ENCODE measurements around the gene SRGAP1. TPM values are rescaled to one million over a fixed set of nuclear protein-coding genes. Genes with fewer than 3 reads are reported as not detected.
"Not testable (repeated sequence)": the region's sequence is repeated elsewhere in the genome, so short reads cannot be mapped to it uniquely, and the experiment has no call there.

SRGAP1 gene
- total RNA-seq, 1 donor from 2014 or later = 5.7 TPM

DNA sequence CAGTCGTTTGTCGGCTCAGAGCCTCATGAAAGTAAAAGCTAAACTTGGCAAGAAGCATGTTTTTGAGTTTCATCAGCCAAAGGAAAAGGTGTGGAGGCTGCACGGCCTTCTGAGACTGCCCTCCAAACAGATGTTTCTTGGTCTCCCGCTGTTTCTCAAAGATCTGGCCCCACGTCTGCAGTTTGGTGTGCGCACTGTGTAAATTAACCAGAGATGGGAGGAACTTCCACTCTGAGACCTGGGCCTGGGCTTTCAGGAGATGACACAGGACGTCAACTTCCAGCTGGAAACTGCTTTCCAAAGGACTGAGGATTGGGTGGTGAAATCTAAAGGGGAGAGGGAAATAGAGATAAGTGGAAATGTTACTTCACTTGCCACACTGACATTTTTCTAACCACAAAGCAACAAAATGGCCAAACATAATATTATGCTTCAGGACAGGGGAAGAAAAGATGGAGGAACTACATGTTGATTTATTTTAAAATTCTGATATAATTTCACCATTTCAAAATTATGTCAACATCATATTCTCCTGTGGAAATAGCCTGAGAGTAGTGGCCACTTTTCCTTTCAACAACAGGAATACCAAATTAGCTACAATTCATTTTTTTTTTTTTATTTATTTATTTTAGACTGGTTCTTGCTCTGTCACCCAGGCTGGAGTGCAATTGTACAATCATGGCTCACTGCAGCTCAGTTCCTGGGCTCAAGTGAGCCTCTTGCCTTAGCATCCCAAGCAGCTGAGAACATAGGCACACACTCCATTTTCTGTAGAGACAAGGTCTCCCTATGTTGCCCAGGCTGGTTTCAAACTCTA lies 350.0 kb downstream of the SRGAP1 start:
- Histone ChIP-seq H3K36me3 (ENCODE audit: control insufficient read depth in 3 of 3, insufficient read depth in 3 of 3, low read length in 3 of 3) (peaks cover 6 to 14% (median 13%) of the 10 kb centered on the region in 3 donors), H3K27ac (ENCODE audit: low read depth, low read length) (no peak overlapping the region), H3K4me3 (ENCODE audit: low read length in 3 of 3) (no peak overlapping the region), H3K4me1 (ENCODE audit: control insufficient read depth in 3 of 3, insufficient read depth in 3 of 3, low read length in 3 of 3) (no peaks in the 10 kb centered on the region), H3K9ac (ENCODE audit: low read depth in 1 of 3, low read length in 3 of 3) (no peak overlapping the region), H3K9me3 (ENCODE audit: control insufficient read depth in 3 of 3, low read length in 3 of 3) (no peaks in the 10 kb centered on the region), H3K27me3 (ENCODE audit: control insufficient read depth in 3 of 3, insufficient read depth in 3 of 3, low read length in 3 of 3) (no peaks in the 10 kb centered on the region)

DNA sequence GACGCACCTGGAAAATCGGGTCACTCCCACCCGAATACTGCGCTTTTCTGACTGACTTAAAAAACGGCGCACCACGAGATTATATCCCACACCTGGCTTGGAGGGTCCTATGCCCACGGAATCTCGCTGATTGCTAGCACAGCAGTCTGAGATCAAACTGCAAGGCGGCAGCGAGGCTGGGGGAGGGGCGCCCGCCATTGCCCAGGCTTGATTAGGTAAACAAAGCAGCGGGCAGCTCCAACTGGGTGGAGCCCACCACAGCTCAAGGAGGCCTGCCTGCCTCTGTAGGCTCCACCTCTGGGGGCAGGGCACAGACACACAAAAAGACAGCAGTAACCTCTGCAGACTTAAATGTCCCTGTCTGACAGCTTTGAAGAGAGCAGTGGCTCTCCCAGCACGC lies 351.3 kb downstream of the SRGAP1 start:
- not testable (repeated sequence) for H3K9me3 ChIP-seq (ENCODE audit: control insufficient read depth in 3 of 3, low read length in 3 of 3); H3K27ac ChIP-seq (ENCODE audit: low read depth, low read length); H3K4me3 ChIP-seq (ENCODE audit: low read length in 3 of 3); H3K9ac ChIP-seq (ENCODE audit: low read depth in 1 of 3, low read length in 3 of 3); H3K4me1 ChIP-seq (ENCODE audit: control insufficient read depth in 3 of 3, insufficient read depth in 3 of 3, low read length in 3 of 3); H3K27me3 ChIP-seq (ENCODE audit: control insufficient read depth in 3 of 3, insufficient read depth in 3 of 3, low read length in 3 of 3)
- peaks cover 6 to 14% (median 13%) of the 10 kb centered on the region in 3 donors for H3K36me3 ChIP-seq (ENCODE audit: control insufficient read depth in 3 of 3, insufficient read depth in 3 of 3, low read length in 3 of 3)

DNA sequence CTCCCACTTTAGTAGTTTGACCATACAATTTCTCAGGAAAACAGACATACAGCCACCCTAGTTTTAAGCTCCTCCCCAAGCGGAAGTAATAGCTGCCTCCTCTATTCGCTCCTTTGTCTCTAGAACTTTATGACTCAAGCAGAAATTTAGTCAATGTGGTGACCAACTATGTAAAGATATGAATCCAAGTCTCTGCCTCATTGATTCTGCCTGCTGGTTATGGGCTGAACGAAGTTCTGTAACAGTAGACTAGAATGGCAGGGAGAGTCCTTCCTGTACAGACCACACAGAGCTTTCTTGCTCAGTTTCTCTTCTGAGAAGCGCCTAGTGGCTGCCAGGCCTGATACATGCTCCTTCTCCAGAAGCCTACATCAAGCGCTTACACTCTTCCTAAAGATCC lies 358.5 kb downstream of the SRGAP1 start:
- H3K36me3 ChIP-seq (ENCODE audit: control insufficient read depth in 3 of 3, insufficient read depth in 3 of 3, low read length in 3 of 3) = peaks cover 0 to 8% (median 2%) of the 10 kb centered on the region in 3 donors
- H3K4me1 ChIP-seq (ENCODE audit: control insufficient read depth in 3 of 3, insufficient read depth in 3 of 3, low read length in 3 of 3) = no peaks in the 10 kb centered on the region
- no peak overlapping the region for H3K4me3 ChIP-seq (ENCODE audit: low read length in 3 of 3)
- H3K27ac ChIP-seq (ENCODE audit: low read depth, low read length) = no peak overlapping the region
- H3K9me3 ChIP-seq (ENCODE audit: control insufficient read depth in 3 of 3, low read length in 3 of 3) = no peaks in the 10 kb centered on the region
- H3K27me3 ChIP-seq (ENCODE audit: control insufficient read depth in 3 of 3, insufficient read depth in 3 of 3, low read length in 3 of 3) = no peaks in the 10 kb centered on the region
- no peak overlapping the region for H3K9ac ChIP-seq (ENCODE audit: low read depth in 1 of 3, low read length in 3 of 3)

DNA sequence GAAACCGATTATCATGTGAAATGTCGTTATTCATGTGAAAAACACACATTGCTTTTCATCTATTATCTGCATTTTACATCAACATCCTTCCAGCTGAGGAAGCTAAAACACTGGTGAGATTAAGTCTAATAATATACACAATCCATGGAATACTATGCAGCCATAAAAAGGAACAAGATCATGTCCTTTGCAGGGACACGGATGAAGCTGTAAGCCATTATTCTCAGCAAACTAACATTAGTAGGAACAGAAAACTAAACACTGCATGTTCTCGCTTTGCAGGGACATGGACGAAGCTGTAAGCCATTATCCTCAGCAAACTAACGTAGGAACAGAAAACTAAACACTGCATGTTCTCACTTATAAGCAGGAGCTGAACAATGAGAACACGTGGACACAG lies 359.3 kb downstream of the SRGAP1 start:
- H3K27me3 ChIP-seq (ENCODE audit: control insufficient read depth in 3 of 3, insufficient read depth in 3 of 3, low read length in 3 of 3) = no peaks in the 10 kb centered on the region
- no peaks in the 10 kb centered on the region for H3K4me1 ChIP-seq (ENCODE audit: control insufficient read depth in 3 of 3, insufficient read depth in 3 of 3, low read length in 3 of 3)
- H3K36me3 ChIP-seq (ENCODE audit: control insufficient read depth in 3 of 3, insufficient read depth in 3 of 3, low read length in 3 of 3) = peaks cover 0 to 8% (median 2%) of the 10 kb centered on the region in 3 donors
- no peak overlapping the region for H3K4me3 ChIP-seq (ENCODE audit: low read length in 3 of 3)
- no peak overlapping the region for H3K27ac ChIP-seq (ENCODE audit: low read depth, low read length)
- H3K9me3 ChIP-seq (ENCODE audit: control insufficient read depth in 3 of 3, low read length in 3 of 3) = no peaks in the 10 kb centered on the region
- H3K9ac ChIP-seq (ENCODE audit: low read depth in 1 of 3, low read length in 3 of 3) = no peak overlapping the region

DNA sequence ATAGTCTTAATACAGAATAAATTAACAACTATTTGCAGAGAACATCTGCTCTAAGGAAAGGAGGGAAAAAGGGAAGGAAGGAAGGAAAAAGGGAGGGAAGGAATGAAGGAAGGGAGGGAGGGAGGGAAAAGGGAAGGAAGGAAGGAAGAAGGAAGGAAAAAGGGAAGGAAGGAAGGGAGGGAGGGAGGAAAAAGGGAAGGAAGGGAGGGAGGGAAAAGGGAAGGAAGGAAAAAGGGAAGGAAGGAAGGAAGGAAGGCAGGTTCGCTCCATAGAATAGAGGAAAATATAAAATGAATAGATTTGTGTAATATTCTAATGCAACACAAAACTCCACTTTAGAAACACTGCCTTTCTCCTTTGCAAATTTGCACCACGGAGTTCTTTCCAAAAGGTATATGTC lies 361.0 kb downstream of the SRGAP1 start:
- Histone ChIP-seq H3K9me3 (ENCODE audit: control insufficient read depth in 3 of 3, low read length in 3 of 3) (no peaks in the 10 kb centered on the region), H3K4me1 (ENCODE audit: control insufficient read depth in 3 of 3, insufficient read depth in 3 of 3, low read length in 3 of 3) (no peaks in the 10 kb centered on the region), H3K36me3 (ENCODE audit: control insufficient read depth in 3 of 3, insufficient read depth in 3 of 3, low read length in 3 of 3) (peaks cover 0 to 13% (median 2%) of the 10 kb centered on the region in 3 donors), H3K9ac (ENCODE audit: low read depth in 1 of 3, low read length in 3 of 3) (no peak overlapping the region), H3K27me3 (ENCODE audit: control insufficient read depth in 3 of 3, insufficient read depth in 3 of 3, low read length in 3 of 3) (no peaks in the 10 kb centered on the region), H3K4me3 (ENCODE audit: low read length in 3 of 3) (no peak overlapping the region), H3K27ac (ENCODE audit: low read depth, low read length) (no peak overlapping the region)

DNA sequence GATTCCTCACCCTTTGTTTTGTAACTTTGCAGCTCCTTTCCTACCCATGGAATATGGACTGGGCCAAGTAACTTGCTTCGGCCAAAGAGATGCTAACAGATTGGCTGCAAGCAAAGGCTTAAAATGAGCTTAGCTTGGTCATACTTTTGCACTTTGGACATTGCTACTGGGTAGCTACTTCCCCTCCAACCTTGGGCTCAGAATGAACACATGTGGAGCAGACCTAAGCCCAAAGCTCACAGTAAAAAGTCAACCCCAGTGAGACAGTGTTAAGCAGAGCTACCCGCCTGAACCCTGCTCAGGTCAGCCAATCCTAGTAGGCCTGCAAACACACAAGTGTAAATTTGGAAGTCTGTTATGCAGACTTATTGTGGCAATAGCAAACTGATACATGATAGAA lies 363.0 kb downstream of the SRGAP1 start:
- no peak overlapping the region for H3K9ac ChIP-seq (ENCODE audit: low read depth in 1 of 3, low read length in 3 of 3)
- H3K4me3 ChIP-seq (ENCODE audit: low read length in 3 of 3) = no peak overlapping the region
- no peak overlapping the region for H3K27ac ChIP-seq (ENCODE audit: low read depth, low read length)
- H3K4me1 ChIP-seq (ENCODE audit: control insufficient read depth in 3 of 3, insufficient read depth in 3 of 3, low read length in 3 of 3) = no peaks in the 10 kb centered on the region
- peaks cover 2 to 15% (median 2%) of the 10 kb centered on the region in 3 donors for H3K36me3 ChIP-seq (ENCODE audit: control insufficient read depth in 3 of 3, insufficient read depth in 3 of 3, low read length in 3 of 3)
- no peaks in the 10 kb centered on the region for H3K27me3 ChIP-seq (ENCODE audit: control insufficient read depth in 3 of 3, insufficient read depth in 3 of 3, low read length in 3 of 3)
- H3K9me3 ChIP-seq (ENCODE audit: control insufficient read depth in 3 of 3, low read length in 3 of 3) = no peaks in the 10 kb centered on the region

Small RNAs within 50 kb of the gene (small RNA-seq; reads per million reads assigned to genes)
- gene AC020611.1 (not detected), gene RNU6-1009P (not detected)

Other genes with a start within 250 kb of the SRGAP1 start
- 12.5 TPM for gene DPY19L2, start 176.2 kb upstream of the SRGAP1 start, total RNA-seq
- 8.9 TPM for gene RXYLT1, start 64.8 kb upstream of the SRGAP1 start, total RNA-seq

Measured in skeletal muscle tissue (tissue), 5 donors.